Right lobe of liver (tissue), 4 donors: ENCODE measurements around the gene LNX1.

Experiments used
- POLR2A ChIP-seq: fragments of 450-650 bp; IDR thresholded peaks from one replicate; pipeline ENCODE4 v1.6.1; 2017; ENCODE audit warnings: antibody characterized with exemption, mild to moderate bottlenecking
- TF ChIP-seq, protein P1 (sequence below), 4 donors: fragments of 200-600 bp in 3 of 4; fragments of 450-650 bp in 1 of 4; IDR thresholded peaks; one replicate each; pipeline versions ENCODE4 v1.5.1 to v1.8.0; 2016 to 2022; ENCODE audit warnings: antibody characterized with exemption in 4 of 4, mild to moderate bottlenecking in 2 of 4
- donor health status: DM: no; HTN: no; CAD: no.
- donor health status: DM: no; HTN: no; CAD: no.
- donor health status: DM: no; HTN: yes; CAD: no.

DNA sequence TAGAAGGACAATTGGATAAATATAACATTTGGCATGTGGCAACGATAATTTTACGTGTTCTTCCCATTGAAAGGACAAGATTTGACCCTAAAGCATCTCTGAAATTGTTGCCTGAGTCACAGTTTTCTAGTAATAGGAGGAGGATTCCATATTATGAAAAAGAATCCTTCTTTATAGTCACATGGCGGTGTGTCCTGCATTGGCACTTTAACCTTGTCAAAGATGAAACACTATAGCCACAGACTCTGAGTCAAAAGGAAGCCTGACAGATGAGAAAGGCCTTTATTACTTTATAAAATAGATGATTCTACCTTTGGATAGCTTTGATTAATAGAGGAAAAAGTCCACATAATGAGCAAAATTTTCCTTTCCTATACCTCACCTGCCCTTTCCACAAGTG, 11.5 kb downstream of the LNX1 start:
- TF ChIP-seq, protein P1, sequence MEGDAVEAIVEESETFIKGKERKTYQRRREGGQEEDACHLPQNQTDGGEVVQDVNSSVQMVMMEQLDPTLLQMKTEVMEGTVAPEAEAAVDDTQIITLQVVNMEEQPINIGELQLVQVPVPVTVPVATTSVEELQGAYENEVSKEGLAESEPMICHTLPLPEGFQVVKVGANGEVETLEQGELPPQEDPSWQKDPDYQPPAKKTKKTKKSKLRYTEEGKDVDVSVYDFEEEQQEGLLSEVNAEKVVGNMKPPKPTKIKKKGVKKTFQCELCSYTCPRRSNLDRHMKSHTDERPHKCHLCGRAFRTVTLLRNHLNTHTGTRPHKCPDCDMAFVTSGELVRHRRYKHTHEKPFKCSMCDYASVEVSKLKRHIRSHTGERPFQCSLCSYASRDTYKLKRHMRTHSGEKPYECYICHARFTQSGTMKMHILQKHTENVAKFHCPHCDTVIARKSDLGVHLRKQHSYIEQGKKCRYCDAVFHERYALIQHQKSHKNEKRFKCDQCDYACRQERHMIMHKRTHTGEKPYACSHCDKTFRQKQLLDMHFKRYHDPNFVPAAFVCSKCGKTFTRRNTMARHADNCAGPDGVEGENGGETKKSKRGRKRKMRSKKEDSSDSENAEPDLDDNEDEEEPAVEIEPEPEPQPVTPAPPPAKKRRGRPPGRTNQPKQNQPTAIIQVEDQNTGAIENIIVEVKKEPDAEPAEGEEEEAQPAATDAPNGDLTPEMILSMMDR (IDR thresholded peaks at IDR 0.05), result no peak
- no peak for TF ChIP-seq POLR2A
